Ishikawa (cell line): ENCODE measurements around the gene STRADA.

Experiments
- CEBPB ChIP-seq: IDR thresholded peaks from 2 replicates; pipeline ENCODE4 v1.6.1; 2012
- CREB1 ChIP-seq: IDR thresholded peaks from 2 replicates; pipeline ENCODE4 v1.6.1; 2012; ENCODE audit warnings: low read depth
- EGR1 ChIP-seq: IDR thresholded peaks from 2 replicates; pipeline ENCODE4 v1.6.1; 2012
- EP300 ChIP-seq: IDR thresholded peaks from 2 replicates; pipeline ENCODE4 v1.6.1; 2012; ENCODE audit warnings: borderline replicate concordance
- FOXM1 ChIP-seq: IDR thresholded peaks from 2 replicates; pipeline ENCODE4 v1.6.1; 2012; ENCODE audit warnings: low read depth, borderline replicate concordance
- MAX ChIP-seq: IDR thresholded peaks from 2 replicates; pipeline ENCODE4 v1.6.1; 2012
- NFIC ChIP-seq: IDR thresholded peaks from 2 replicates; pipeline ENCODE4 v1.6.1; 2012
- RAD21 ChIP-seq: IDR thresholded peaks from 2 replicates; pipeline ENCODE4 v1.6.1; 2012; ENCODE audit warnings: low read depth
- REST ChIP-seq: IDR thresholded peaks from 2 replicates; pipeline ENCODE4 v1.6.1; 2012; ENCODE audit warnings: low read depth, mild to moderate bottlenecking
- TAF1 ChIP-seq: IDR thresholded peaks from 2 replicates; pipeline ENCODE4 v1.6.1; 2012; ENCODE audit warnings: low read depth, mild to moderate bottlenecking
- TCF12 ChIP-seq: IDR thresholded peaks from 2 replicates; pipeline ENCODE4 v1.6.1; 2012; ENCODE audit warnings: low read depth
- TEAD4 ChIP-seq: IDR thresholded peaks from 2 replicates; pipeline ENCODE4 v1.6.1; 2012
- USF1 ChIP-seq: IDR thresholded peaks from 2 replicates; pipeline ENCODE4 v1.6.1; 2012
- YY1 ChIP-seq: IDR thresholded peaks from 2 replicates; pipeline ENCODE4 v1.6.1; 2012; ENCODE audit warnings: low read depth
- ZBTB7A ChIP-seq: IDR thresholded peaks from 2 replicates; pipeline ENCODE4 v1.6.1; 2012; ENCODE audit warnings: low read depth

The STRADA gene

GRCh38 chr17:63758428-63758827, 16.8 kb upstream of the STRADA start:
- TF ChIP-seq ZBTB7A, result no peak

- TF ChIP-seq USF1, result no peak
- no peak for TF ChIP-seq FOXM1
- TF ChIP-seq MAX, result no peak
- no peak for TF ChIP-seq EGR1
- TF ChIP-seq ZBTB7A, result no peak
- no peak for TF ChIP-seq EP300
- no peak for TF ChIP-seq RAD21
- TF ChIP-seq YY1, result no peak
- no peak for TF ChIP-seq NFIC
- no peak for TF ChIP-seq TAF1
Observed at GRCh38 chr17:63754046-63754445, 12.4 kb upstream of the STRADA start.

GRCh38 chr17:63753215-63753614, 11.6 kb upstream of the STRADA start:
- TF ChIP-seq TAF1 (no peak), FOXM1 (no peak), EP300 (no peak), REST (no peak), ZBTB7A (no peak), EGR1 (no peak), TEAD4 (no peak), MAX (no peak), RAD21 (no peak), TCF12 (no peak), YY1 (no peak), USF1 (no peak), CREB1 (no peak), CEBPB (no peak), NFIC (no peak)

- no peak for TF ChIP-seq ZBTB7A
- no peak for TF ChIP-seq RAD21
- TF ChIP-seq USF1, result no peak
- TF ChIP-seq TAF1, result no peak
- no peak for TF ChIP-seq TCF12
- no peak for TF ChIP-seq MAX
- TF ChIP-seq CREB1, result no peak
- no peak for TF ChIP-seq FOXM1
- TF ChIP-seq CEBPB, result no peak
Observed at GRCh38 chr17:63752707-63753106, 11.1 kb upstream of the STRADA start.

GRCh38 chr17:63751806-63752205, 10.2 kb upstream of the STRADA start:
- no peak for TF ChIP-seq ZBTB7A
- no peak for TF ChIP-seq CREB1

- no peak for TF ChIP-seq RAD21
- no peak for TF ChIP-seq YY1
- TF ChIP-seq ZBTB7A, result no peak
- TF ChIP-seq NFIC, result no peak
- no peak for TF ChIP-seq REST
- TF ChIP-seq USF1, result no peak
- no peak for TF ChIP-seq TEAD4
- no peak for TF ChIP-seq TCF12
- TF ChIP-seq EP300, result no peak
- no peak for TF ChIP-seq MAX
- no peak for TF ChIP-seq TAF1
- no peak for TF ChIP-seq CEBPB
- no peak for TF ChIP-seq CREB1
- no peak for TF ChIP-seq EGR1
Observed at GRCh38 chr17:63741143-63741407, 524 bp downstream of the STRADA start.
